Neural progenitor cell (in vitro differentiated cells): ENCODE results near the gene CDRT15.
"Not testable (repeated sequence)": the region's sequence is repeated elsewhere in the genome, so short reads cannot be mapped to it uniquely, and the experiment has no call there.

ENCODE experiments used
- CTCF ChIP-seq: fragments of 200-600 bp; sonication (generic); IDR thresholded peaks from 2 replicates; pipeline ENCODE4 v1.5.1; 2017; ENCODE audit warnings: antibody characterized with exemption, mild to moderate bottlenecking
- EZH2 ChIP-seq: fragments of 200-600 bp; sonication (generic); IDR thresholded peaks from 2 replicates; pipeline ENCODE4 v1.6.1; 2017; ENCODE audit warnings: antibody characterized with exemption, mild to moderate bottlenecking, moderate library complexity

GRCh38 chr17:14236762-14237161 lies at the start of gene CDRT15:
- TF ChIP-seq CTCF, EZH2: not testable (repeated sequence)
